Measurements from ENCODE around the gene BLOC1S3.

The BLOC1S3 gene

GRCh38 chr19:45159971-45160324 is 18.6 kb upstream of the BLOC1S3 start:
- no peak overlapping the region for H3K27ac ChIP-seq

DNA sequence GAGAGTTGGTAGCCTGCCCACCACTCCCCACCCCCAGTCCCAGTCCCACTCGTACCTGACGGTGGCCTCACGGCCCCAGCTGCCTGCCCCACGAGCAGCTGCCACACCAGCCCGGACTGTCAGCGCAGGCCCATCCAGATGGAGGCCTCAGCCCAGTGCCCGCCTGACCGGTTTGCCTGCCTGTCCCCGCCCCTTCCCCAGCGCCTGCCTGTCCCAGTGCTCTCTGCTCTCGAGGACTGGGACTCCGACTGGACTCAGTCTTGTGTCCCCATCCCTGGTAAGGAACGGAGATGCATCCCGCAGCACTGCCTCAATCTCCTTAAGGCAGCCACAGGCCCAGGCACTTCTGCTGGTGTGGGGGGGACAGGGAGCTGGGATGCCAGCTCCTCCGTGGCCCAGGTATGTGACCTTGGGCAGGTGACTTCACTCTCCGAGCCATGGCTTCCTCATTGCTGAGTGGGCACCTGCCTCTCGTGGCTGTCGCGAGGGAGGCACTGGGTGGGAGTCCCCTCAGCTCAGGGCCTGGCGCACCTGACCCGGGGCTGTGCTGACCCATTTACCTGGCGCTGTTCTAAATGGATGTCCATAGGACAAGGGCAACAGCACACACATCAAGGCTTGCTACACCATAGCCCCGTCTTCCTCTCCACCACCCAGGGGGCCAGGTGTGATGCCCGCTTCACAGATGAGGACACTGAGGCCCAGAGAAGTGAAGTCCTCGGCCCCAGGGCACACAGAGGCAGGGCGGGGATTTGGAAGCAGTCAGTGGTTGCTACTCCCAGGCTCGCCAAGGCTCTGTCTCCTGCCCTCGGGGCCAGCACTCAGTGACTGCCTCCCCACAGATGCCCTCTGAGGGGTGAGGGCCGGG is 17.5 kb upstream of the BLOC1S3 start, which contains the start of gene NKPD1:
Gene NKPD1, minus strand, starts transcription at position 113 of the 868 bp plus-strand sequence. CDS start 832 bp downstream, outside the sequence.
- peak within 1 kb of the TSS; percentile 80 for H3K27ac ChIP-seq
- no peak for TF ChIP-seq CTCF (IDR thresholded peaks at IDR 0.05)

More at GRCh38 chr19:45159971-45160324, 18.6 kb upstream of the BLOC1S3 start:
- TF ChIP-seq ZFX (IDR thresholded peaks at IDR 0.05; ENCODE audit: borderline replicate concordance) = no peak
- no peak for TF ChIP-seq CTCF (IDR thresholded peaks at IDR 0.05)

- TF ChIP-seq CTCF (IDR thresholded peaks at IDR 0.05) (peak; percentile 80), ZFX (IDR thresholded peaks at IDR 0.05; ENCODE audit: borderline replicate concordance) (no peak)
- peak overlapping the region; percentile 80 for H3K27ac ChIP-seq
Observed at GRCh38 chr19:45161738-45162607, 16.6 kb upstream of the BLOC1S3 start.

DNA sequence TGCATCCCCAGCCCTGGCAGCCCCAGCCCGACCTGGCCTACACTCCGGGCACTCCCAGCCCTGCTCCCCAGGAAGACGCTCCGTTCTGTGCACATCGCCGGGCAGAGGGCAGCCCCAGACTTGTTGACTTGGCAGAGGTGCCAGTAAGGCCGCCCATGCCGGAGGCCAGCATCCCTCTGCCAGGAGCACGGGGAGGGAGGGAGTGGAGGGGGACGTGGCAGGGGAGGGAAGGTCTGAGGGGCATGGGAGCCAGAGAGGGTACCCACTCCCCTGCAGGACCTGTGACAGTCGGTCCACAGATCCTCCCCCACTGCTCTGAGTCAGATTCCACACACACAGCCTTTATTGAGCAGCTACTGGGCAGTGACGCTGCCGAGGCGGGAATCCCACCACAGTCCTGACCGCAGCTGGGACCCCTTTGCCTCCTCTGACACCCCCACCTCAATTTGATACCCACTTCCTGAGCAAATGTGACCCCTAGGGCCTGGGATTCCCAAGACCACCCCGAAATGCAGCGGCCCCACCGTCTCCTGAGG is 15.9 kb upstream of the BLOC1S3 start:
- no peak overlapping the region for H3K27ac ChIP-seq
- TF ChIP-seq ZFX (IDR thresholded peaks at IDR 0.05; ENCODE audit: borderline replicate concordance) (no peak), CTCF (IDR thresholded peaks at IDR 0.05) (no peak)

- TF ChIP-seq ZFX (IDR thresholded peaks at IDR 0.05; ENCODE audit: borderline replicate concordance) = no peak
- no peak for TF ChIP-seq CTCF (IDR thresholded peaks at IDR 0.05)
- no peak overlapping the region for H3K27ac ChIP-seq
Observed at GRCh38 chr19:45163156-45163555, 15.4 kb upstream of the BLOC1S3 start.

- H3K27ac ChIP-seq = no peak overlapping the region
- no peak for TF ChIP-seq CTCF (IDR thresholded peaks at IDR 0.05)
- no peak for TF ChIP-seq ZFX (IDR thresholded peaks at IDR 0.05; ENCODE audit: borderline replicate concordance)
Observed at GRCh38 chr19:45163751-45164460, 14.7 kb upstream of the BLOC1S3 start.
